GM10248 (cell line): ENCODE data around the gene LGR6.

ENCODE experiments used
- CTCF ChIA-PET: fragments of 300-600 bp; sonication (Branson Sonifier 250); formaldehyde crosslinking; extraction: SDS; loops from one replicate; lab custom pipeline; 2021; ENCODE audit warnings: antibody characterized with exemption; lab: Yijun Ruan, JAX
- POLR2A ChIA-PET: fragments of 350-650 bp; sonication (Branson Sonifier 250); formaldehyde crosslinking; extraction: SDS; loops from one replicate; lab custom pipeline; 2020; ENCODE audit warnings: antibody characterized with exemption; lab: Yijun Ruan, JAX
- DNase-seq: peaks from one replicate; pipeline ENCODE4 v3.0.0; 2012; ENCODE audit errors: extremely low spot score
- CTCF ChIP-seq: IDR thresholded peaks from 2 replicates; pipeline ENCODE4 v1.5.1; 2012; ENCODE audit warnings: mild to moderate bottlenecking, low read depth; ENCODE audit errors: extremely low read depth, missing control alignments, control extremely low read depth

Gene LGR6

GRCh38 chr1:202247837-202248795, 54.5 kb downstream of the LGR6 start:
- ChIA-PET POLR2A (no interaction called here), CTCF (interaction anchor here (0.9 to 5.3 kb wide), 3 partner anchors 10 to 55 kb away, joined by 3 to 23 read pairs (median 3); no protein-coding TSS in a partner anchor)

DNA sequence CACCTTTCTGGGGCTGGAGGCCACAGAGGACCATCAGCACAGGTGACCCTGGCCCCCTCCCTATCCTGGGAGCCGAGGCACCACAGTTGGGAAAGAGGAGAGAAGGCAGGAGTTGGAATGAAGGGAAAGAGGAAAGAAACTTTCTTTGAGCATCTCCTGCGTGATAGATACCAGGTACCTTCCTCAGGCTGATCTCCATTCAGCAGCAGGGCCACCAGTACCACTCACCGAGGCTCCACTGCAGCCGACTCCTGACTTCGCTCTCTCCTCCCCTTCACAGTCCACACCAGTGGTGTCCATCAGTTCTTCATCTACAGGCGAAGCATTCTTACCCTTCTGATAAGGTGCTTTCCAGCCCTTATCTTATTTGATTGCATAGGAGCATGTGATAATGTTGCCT, 55.3 kb downstream of the LGR6 start:
- DNase-seq = no peak
- no peak for TF ChIP-seq CTCF
- CTCF ChIA-PET = interaction anchor here (1.0 to 5.3 kb wide), 2 partner anchors 12 to 56 kb away, joined by 3 to 23 read pairs; no protein-coding TSS in a partner anchor
- POLR2A ChIA-PET = interaction anchor here (0.7 kb wide), 1 partner anchor 25 kb away, joined by 3 read pairs; no protein-coding TSS in a partner anchor

More at GRCh38 chr1:202247837-202248795, 54.5 kb downstream of the LGR6 start:
- no peak for DNase-seq
- no peak for TF ChIP-seq CTCF

DNA sequence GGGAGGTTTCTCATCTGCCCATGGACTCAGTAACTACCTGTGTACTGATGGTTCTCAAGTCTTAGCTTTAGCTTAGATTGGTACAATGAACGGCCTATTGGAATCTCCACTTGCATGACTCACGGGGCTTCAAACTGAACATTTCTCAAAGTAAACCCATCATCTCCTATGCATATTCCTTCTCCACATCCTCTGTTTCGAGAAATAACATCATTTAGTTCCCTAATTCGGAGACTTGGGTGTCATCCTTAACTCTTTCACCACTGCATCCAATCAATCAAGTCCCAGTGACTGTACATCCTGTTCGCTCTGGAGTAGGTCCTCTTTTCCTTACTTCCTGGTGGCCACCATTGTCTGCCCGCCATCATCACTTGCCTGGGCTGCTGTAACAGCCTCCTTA, 55.8 kb downstream of the LGR6 start:
- no peak for TF ChIP-seq CTCF
- ChIA-PET POLR2A (interaction anchor here (0.7 kb wide), 1 partner anchor 25 kb away, joined by 3 read pairs; no protein-coding TSS in a partner anchor), CTCF (no interaction called here)
- DNase-seq = no peak

- ChIA-PET CTCF (no interaction called here), POLR2A (no interaction called here)
- no peak for TF ChIP-seq CTCF
- no peak for DNase-seq
These were observed 56.2 kb downstream of the LGR6 start for GRCh38 chr1:202249846-202250245.

GRCh38 chr1:202250982-202251381, 57.4 kb downstream of the LGR6 start:
- CTCF ChIA-PET = interaction anchor here (1.1 to 1.2 kb wide), 3 partner anchors 14 to 65 kb away, joined by 3 to 4 read pairs (median 4); no protein-coding TSS in a partner anchor
- no peak for DNase-seq
- no peak for TF ChIP-seq CTCF
- POLR2A ChIA-PET = no interaction called here

DNA sequence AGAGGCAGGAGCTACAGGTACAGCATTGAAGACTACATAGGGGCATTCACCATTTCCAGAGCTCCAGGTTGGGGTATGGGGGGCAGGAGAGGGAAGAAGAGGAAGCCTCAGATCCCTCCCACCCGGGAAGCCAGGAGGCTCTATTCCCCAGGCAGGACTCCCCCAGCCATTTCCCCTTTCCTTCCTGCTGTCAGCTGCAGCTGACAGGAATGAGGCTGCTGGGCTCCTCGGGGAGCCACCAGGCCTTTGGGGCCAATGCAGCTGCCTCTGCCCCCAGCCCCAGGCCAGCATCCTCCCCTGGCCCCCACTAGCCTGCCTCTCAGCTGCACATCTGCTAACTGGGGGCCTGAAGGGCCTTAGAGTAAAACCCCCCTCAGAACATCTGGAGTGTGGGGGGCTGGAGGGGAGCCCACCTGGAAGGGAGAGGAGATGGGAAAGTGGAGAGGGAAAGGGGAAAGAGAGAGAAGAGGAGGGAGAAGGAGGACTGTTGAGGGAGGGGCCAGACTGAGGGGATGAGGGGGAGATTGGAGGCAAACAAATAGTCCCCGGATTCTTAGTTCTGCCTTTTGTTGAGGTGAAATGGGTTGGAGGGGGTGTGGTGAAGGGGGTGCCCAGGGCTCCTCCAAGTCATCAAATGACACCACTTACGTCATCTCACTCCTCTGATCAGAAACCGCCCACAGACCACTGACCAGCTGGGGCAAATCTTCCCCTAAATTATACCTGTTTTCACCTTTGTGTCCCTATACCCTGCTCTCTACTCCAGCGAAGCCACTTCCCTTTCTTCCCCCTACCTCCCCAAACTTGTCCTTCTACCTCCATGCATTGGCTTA, 58.0 kb downstream of the LGR6 start:
- ChIA-PET CTCF (interaction anchor here (1.1 to 1.2 kb wide), 3 partner anchors 14 to 64 kb away, joined by 3 to 4 read pairs (median 4); no protein-coding TSS in a partner anchor), POLR2A (no interaction called here)
- no peak for DNase-seq
- no peak for TF ChIP-seq CTCF
